GM21381 (cell line): Measurements from ENCODE around the gene CNTFR.

Experiments
- ATAC-seq: cut with Tn5 transposase; IDR thresholded peaks from one replicate; pipeline ENCODE4 v1.9.1; 2021; ENCODE audit warnings: mild to moderate bottlenecking, moderate library complexity; ENCODE audit not compliant: unreplicated experiment

The CNTFR gene

GRCh38 chr9:34620061-34620994 is 30.8 kb upstream of the CNTFR start, which contains the start of gene DCTN3:
Gene DCTN3, minus strand, starts transcription at chr9:34620495. Its CDS starts 31 bp downstream, at chr9:34620464.
- ATAC-seq: peak; percentile 97

- ATAC-seq: no peak
These were observed 25.6 kb upstream of the CNTFR start for GRCh38 chr9:34615132-34615531.

- no peak for ATAC-seq
These were observed 23.4 kb upstream of the CNTFR start for GRCh38 chr9:34612788-34613390.

- peak; percentile 89 for ATAC-seq
These were observed 22.6 kb upstream of the CNTFR start, which contains the start of gene RPP25L for GRCh38 chr9:34611811-34612787. Gene RPP25L, minus strand, starts transcription at chr9:34612097. Its CDS starts 801 bp downstream, at chr9:34611296.

GRCh38 chr9:34611251-34611810 is 21.8 kb upstream of the CNTFR start:
- ATAC-seq: no peak

- no peak for ATAC-seq
These were observed 21.1 kb upstream of the CNTFR start for GRCh38 chr9:34610434-34611206.

GRCh38 chr9:34607331-34607730 is 17.8 kb upstream of the CNTFR start:
- ATAC-seq: no peak

GRCh38 chr9:34606905-34607304 is 17.4 kb upstream of the CNTFR start:
- ATAC-seq: no peak

GRCh38 chr9:34606190-34606589 is 16.7 kb upstream of the CNTFR start:
- no peak for ATAC-seq

GRCh38 chr9:34603610-34604231 is 14.2 kb upstream of the CNTFR start:
- peak; percentile 65 for ATAC-seq

GRCh38 chr9:34601937-34602573 is 12.5 kb upstream of the CNTFR start:
- no peak for ATAC-seq

GRCh38 chr9:34600908-34601307 is 11.4 kb upstream of the CNTFR start:
- no peak for ATAC-seq

- ATAC-seq: no peak
These were observed 10.0 kb upstream of the CNTFR start for GRCh38 chr9:34599546-34599945.

GRCh38 chr9:34594177-34594576 is 4.7 kb upstream of the CNTFR start:
- ATAC-seq: no peak

- no peak for ATAC-seq
These were observed 3.5 kb upstream of the CNTFR start for GRCh38 chr9:34592895-34593601.

- no peak for ATAC-seq
These were observed 2.7 kb upstream of the CNTFR start for GRCh38 chr9:34591917-34592866.
